Stimulated activated naive CD4-positive, alpha-beta T cell treated with Interleukin-2 at 50 U/mL for 16 hours (primary cell): Measurements from ENCODE around the gene L3MBTL1.
"Not testable (repeated sequence)": the region's sequence is repeated elsewhere in the genome, so short reads cannot be mapped to it uniquely, and the experiment has no call there.

Experiments used
- DNase-seq: peaks from one replicate; lab custom pipeline; 2025; lab: John Stamatoyannopoulos, UW

L3MBTL1 gene

DNA sequence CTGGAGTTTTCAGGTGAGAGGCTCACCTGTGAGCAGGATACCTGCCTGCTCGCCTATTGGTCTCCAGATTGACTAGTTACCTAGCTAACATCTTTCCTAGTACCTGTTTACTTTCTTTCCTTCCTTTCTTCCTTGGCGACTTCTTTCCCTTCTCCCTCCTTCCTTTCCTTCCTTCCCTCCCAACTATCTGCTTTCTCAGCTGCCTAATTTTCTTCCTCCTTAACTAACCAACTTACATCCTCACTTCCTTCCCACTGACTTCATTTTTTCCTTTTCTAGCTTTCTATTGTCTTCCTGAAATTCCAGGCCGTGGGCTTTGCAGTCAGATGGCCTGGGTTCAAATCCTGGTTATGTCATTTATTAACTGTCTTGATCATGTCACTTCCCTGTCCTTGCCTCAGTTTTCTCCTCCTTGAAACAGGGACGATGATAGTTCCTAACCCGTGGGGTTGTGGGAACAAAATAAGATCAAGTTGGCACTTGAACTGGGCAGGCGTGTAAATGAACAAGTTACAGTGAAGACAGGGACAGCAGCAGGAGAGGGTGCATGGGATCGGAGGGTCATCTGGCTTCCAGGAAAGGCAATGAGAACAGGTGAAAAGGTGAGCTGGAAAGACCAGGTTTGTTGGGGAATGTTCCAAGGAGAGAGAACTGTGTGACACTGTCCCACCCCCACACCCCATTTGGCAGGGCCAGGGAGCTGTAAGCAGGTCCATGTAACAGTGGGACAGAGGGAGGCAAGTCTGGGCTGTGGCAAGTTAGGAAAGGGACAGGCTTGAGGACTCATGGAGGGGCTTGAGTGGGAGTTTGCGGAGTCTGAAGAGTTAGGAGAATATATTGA lies 51.9 kb downstream of the L3MBTL1 start:
- no peak for DNase-seq

DNA sequence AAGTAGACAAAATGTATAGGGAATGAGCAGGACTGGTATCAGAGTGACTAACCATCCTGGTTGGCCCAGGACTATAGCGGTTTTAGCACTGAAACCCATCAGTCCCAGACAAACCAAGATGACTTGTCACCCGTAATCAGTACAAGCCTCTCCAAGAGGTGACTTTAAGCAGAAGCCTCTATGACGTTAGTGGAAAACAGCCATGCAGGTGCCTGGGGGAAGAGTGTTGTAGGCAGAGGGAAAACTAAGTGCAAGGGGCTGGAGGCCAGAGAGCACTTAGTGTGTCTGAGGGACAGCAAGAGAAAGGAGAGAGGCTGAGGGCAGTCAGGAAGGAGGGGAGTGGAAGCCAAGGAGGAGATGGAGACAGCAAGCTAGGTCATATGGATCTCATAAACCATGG lies 53.5 kb downstream of the L3MBTL1 start:
- DNase-seq, result no peak

DNA sequence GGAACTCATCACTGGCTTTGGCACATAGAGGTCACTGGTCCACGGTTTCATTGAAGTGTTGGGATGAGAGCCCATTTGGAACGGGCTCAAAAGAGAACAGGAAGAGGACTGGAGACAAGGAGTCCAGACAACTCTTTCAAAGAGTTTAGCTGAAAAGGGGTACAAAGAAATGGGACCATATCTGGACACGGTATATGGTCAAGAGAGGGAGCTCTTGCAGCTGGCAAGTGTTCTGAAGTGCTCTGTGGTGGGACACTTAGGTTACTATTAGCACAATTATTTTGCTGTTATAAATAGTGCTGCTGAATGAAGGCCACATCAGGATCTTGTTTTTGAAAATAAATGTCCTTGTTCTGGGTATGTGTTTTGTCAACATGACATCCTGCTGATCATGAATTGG lies 55.9 kb downstream of the L3MBTL1 start:
- no peak for DNase-seq

DNA sequence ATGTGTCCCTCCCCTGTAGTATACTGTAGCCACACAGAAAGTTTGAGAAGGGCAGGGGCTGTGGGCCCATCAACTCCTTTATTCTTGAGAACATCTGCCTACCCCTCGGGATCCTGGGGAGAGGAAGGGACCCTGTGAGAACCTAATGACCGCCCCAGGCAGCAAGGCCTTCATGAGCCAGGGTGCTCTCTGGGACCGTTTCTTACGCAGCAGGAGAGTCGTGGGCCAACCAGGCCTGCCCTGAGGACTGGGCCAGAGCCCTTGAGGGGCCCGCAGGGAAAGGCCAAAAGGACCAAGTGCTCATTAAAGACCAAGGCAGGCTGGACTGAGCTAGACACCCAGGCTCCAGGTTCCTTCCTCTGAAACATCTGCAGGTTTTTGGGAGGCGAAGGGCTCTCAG lies 56.5 kb downstream of the L3MBTL1 start:
- DNase-seq, result no peak

DNA sequence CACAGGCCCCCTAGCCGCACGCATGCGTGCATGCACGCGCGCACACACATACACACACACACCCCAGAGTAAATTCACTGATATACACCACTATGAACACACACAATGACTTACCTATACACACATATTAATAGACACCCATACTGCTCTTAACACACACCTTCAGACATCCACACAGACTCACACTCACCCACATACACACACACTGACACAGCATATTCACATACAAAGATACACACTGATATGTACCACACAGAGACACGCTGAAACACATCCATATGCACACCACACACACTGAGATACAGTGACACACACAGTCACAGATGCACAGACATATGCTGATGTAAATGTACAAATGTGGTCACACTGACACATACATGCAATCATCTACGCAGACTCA lies 57.0 kb downstream of the L3MBTL1 start:
- DNase-seq, result no peak

DNA sequence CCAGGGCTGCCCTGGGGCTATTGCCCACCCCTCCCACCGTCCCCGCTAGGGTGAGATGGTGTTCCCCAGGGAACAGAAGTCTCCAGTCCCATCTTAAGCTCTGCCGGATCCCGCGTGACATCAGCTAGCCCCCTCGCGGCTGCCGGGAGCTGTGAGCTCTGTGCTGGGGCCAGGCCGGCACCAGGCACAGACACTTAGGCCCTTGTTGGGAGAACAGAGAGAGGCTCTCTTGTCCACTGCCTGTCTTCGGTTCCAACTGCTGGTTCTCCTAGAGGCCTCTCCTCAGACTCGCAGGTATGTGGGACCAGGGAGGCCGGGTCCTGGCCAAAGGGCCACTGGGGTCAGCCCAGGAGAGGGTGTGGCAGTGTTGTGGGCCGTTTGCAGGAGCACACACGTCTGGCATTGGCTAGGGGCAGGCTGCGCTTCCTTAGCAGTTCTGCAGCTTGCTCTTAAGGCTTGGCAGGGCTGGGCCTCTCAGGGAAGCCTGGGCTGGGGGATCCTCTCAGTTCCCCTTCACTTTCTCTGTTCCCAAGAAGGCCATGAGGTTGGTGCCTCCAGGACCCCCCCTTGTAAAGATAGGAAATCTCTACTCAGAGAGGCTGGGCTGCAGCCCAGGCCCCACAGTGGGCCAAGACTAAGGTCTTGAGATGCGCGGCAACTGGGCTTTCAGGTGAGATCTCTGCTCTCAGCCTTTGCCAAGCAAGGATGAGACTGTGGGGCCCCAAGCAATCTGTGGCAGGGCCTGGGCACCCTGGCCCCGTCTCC lies 57.7 kb downstream of the L3MBTL1 start:
- DNase-seq, result no peak

DNA sequence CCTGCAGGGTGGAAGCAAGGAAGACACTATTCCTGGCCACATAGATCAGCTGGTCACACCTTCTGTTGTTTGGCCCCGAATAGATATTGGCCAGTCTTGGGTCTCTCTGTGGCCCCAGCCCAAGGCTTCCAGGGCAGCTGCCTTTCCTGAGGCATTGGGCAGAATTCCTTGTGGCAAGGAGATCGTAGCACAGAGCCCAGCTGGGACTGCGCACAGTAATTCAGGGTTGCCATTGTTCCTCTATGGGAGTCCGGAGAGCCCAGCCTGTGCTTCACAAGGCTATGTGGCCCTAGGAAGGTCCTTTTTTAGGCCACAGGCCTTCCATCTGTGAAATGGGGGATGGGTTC lies 58.2 kb downstream of the L3MBTL1 start:
- DNase-seq, result no peak

DNA sequence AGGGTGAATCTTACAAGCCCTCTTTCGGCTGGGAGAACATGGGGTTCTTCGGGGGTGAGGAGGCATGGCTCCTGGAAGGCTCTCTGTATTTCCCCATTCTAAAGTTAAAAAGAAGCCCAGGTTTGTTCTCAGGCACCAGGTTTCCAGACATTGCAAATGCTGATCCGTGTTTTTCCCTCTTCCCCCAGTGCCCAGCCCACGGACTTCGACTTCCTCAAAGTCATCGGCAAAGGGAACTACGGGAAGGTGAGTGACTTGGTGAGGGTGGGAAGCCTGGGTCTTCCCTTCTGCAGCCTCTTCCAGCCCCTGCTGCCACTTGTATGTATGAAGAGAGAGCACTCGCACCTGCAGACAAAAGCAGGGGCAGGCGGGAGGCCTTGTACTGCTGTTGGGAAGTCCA lies 60.0 kb downstream of the L3MBTL1 start:
- no peak for DNase-seq

DNA sequence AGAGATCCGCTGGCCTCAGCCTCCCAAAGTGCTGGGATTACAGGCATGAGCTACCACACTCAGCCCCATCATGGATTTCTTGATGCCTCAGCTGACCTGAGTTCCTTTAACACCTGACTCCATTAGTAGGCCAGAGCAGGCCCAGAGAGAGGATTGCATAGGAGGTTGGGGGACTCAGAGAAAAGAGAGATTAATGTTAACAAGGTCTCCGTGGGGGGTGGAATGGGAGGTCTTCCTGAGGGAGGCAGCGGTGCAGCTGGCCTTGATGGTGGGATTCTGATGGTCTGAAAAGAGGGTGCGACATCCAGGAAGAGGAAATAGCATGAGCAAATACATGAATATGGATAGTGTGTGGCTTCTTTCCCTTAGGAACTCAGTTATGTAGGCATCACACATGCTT lies 61.2 kb downstream of the L3MBTL1 start:
- DNase-seq, result no peak

DNA sequence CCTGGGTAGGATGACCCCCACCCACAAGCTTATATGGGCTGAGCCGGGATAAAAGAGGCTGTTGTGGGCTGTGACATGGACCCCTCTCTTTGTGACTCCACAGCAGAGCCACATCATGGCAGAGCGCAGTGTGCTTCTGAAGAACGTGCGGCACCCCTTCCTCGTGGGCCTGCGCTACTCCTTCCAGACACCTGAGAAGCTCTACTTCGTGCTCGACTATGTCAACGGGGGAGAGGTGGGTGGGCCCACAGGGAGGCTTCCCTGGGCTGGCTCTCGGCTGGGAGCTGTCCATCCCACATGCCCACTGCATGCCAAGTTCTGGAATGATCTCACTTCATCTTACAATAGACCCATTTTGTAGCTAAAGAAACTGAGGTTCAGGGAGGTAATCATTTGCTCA lies 61.8 kb downstream of the L3MBTL1 start:
- DNase-seq, result no peak

DNA sequence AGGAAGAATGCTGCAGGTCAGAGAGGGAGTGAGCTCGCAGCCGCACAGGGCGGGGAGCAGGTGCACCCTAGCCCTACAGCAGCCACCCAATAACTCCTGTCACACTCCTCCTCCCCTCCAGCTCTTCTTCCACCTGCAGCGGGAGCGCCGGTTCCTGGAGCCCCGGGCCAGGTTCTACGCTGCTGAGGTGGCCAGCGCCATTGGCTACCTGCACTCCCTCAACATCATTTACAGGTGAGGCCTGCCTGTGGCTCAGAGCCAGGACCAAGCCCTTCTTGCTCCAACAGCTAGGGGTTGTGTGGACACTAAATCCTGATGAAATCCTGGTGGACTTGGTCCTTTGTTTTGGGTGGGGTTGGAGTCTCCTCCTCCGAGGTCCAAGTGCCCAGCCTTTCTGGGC lies 63.0 kb downstream of the L3MBTL1 start:
- no peak for DNase-seq

DNA sequence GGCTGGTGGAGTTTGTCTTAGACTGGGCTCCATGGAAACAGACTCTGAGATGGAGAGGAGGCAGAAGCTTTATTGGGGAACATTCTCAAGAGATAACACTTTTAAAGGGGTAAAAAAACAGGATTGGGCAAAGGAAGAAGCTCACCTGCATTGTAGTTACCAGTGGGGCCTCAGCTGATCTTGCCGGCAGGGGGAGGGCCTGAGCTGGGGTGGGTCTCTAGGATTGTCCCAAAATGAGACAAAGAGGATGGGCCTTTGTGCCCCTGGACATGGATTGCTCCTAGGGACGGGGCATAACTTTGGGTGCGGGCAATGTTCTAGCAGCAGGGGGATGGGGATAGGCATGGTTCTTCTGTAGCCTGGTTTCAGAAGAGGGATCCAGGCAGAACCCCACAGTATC lies 63.8 kb downstream of the L3MBTL1 start:
- DNase-seq, result no peak

DNA sequence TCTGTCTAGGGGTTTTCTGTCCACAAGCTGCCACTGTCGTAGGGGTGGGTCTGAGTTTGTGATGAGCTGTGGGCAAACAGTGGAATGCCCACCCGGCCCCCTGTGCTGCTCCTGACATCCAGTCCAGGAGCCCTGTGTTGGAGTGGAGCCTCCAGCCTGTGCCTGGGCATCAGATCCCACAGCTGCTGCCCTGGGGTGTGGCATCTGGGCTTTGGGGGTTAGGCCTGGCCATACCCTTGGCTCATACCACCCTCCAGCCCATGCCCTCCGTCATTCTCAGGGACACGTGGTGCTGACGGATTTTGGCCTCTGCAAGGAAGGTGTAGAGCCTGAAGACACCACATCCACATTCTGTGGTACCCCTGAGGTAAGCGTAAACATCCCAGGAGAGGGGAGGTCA lies 64.3 kb downstream of the L3MBTL1 start:
- DNase-seq, result no peak

DNA sequence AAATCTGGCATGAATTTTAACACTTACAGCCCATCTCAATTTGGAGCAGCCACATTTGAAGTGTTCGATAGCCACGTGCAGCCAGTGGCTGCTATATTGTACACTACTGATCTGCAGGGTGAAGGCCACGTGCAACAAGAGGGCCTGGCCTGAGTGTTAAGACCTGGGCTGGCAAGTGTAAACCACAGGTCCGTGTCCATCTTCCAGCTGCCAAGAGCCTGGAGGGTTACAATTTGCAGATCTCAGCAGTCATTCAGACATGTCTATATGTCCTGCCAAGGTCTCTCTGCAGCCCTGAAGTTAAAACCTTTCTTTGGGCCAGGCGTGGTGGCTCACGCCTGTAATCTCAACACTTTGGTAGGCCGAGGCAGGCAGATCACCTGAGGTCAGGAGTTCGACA lies 65.4 kb downstream of the L3MBTL1 start:
- DNase-seq, result no peak

DNA sequence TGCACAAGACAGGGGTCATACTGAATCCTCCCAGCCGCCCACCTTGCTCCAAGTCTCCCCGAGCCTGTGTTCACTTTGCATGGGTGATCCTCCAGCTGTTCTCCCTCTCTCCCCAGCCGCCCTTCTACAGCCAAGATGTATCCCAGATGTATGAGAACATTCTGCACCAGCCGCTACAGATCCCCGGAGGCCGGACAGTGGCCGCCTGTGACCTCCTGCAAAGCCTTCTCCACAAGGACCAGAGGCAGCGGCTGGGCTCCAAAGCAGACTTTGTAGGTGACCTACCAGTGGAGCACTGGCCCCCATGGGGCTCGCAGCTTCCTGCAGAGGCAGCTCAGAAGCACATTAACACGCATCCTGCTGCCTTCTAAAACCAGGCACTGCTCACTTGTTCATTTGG lies 68.6 kb downstream of the L3MBTL1 start:
- no peak for DNase-seq

DNA sequence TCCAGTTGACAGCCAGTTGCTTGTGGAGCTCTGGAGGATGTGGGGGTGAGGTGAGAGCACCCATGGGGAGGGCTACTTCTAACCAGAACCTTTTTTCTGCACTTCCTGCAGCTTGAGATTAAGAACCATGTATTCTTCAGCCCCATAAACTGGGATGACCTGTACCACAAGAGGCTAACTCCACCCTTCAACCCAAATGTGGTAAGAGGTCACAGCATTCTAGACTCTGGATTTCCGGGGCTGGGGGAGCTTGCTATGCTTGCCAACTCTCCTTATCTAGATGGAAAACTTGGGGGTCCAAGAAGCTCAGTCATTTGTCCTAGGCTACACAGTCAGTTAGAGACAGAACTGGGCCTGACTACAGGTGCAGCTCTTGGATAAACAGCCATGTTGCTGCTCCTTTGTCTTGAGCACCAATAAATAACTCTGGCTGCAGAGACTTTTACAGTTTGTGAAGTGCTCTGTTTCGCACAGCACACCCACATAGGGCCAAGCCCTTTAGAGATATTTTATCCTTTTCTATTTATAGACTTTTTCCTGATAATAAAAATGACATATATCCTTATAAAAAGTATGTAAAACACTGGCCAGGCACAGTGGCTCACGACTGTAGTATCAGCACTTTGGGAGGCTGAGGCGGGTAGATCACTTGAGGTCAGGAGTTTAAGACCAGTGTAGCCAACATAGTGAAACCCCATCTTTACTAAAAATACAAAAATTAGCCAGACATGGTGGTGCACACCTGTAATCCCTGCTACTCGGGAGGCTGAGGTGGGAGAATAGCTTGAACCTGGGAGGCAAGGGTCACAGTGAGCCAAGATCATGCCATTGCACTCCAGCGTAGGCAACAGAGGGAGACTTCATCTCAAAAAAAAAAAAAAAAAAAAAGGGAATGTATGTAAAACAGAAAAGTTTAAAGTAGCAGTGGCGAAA lies 72.6 kb downstream of the L3MBTL1 start:
- no peak for DNase-seq

DNA sequence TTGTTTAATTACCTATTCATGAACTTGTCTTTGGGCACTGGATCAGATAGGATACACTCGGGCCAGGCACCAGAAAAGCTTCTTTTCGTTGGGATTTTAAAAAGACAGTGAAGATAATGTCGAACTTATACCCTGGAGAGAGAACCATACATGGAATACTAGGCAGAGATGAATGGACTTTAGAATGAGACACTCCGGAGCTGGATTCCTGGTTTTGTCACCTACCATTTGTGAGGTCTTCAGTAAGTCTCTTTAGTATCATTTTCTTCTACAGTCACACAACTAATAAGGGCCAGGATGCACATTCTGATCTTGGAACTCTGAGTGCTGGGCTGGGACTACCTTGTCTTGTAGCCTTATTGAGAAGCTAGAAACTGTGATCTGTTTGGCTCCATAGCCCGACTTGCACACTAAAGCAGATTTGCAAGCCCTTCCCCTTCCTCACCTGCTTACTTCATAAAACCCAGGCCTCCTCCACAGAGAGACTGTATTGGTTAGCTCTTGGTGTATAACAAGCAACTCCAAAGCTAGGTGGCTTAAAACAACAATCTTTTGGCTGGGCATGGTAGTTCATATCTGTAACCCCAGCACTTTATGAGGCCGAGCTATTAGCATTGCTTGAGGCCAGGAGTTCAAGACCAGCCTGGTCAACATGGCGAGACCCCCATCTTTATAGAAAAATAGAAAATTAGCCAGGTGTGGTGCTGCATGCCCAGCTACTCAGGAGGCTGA lies 75.8 kb downstream of the L3MBTL1 start:
- no peak for DNase-seq

DNA sequence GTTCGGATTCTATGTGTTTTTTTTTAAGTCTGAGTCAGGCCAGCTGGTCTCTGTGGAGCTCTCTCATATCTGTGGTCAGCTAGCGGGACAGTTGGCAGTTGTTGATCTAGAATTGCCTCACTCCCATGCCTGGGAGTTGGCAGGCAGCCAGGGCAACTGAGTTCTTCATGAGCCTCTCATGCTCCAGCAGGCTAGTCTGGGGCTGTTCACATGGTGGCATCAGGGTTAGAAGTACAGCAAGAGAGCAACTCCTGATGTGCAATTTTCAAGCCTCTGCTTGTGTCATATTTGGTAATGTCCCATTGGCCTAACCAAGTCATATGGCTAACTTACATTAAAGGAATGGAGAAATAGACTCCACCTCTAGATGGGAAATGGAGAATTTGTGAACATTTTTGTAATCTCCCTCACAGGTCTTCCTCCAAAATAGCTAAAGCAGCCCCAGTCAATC lies 76.5 kb downstream of the L3MBTL1 start:
- no peak for DNase-seq

DNA sequence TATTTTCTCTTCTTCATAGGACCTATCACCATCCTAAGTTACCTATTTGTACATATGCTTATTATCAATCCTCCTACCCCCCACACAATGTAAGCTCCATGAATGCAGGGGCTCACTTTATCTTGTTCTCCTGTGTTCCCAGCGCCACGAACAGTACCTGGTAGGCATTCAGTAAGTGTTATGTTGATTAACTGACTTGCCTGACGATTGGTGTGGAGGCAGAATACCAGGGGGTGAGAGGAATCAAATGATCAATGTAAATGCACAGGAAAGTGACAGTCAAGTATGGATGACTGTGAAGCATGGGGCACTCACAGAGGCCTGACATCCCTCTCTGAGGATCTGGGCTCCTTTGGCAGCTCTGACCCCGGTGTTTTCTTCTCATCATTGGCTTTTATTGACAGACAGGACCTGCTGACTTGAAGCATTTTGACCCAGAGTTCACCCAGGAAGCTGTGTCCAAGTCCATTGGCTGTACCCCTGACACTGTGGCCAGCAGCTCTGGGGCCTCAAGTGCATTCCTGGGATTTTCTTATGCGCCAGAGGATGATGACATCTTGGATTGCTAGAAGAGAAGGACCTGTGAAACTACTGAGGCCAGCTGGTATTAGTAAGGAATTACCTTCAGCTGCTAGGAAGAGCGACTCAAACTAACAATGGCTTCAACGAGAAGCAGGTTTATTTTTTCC lies 77.1 kb downstream of the L3MBTL1 start:
- DNase-seq, result no peak

DNA sequence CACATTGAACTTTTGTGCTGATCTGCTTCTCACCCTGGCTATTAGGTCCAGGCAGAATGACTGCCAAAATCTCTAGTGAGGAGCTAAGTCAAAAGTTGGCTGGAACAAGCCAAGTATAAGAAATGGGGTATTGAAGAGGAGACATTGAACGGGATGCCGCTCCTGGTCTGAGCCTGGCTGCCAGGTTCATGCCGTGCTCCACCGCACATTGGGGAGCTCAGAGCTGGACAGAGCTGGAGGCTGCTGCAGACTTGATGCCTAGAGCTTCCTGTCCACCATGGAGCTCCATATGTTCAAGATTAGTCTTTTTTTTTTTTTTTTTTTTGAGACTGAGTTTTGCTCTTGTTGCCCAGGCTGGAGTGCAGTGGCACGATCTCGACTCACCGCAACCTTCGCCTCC lies 79.1 kb downstream of the L3MBTL1 start:
- DNase-seq, result no peak

DNA sequence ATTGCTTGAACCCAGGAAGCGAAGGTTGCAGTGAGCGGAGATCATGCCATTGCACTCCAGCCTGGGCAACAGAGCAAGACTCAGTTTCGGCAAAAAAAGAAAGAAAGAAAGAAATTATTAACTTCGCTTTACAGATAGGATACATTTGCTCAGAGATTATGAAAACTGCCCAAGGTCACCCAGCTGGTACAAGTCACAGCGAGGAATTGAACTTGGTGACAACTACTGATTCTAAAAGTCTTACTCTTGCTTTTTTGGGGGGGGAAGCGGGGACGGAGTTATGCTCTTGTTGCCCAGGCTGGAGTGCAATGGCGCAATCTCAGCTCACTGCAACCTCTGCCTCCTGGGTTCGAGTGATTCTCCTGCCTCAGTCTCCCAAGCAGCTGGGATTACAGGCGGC lies 81.0 kb downstream of the L3MBTL1 start:
- not testable (repeated sequence) for DNase-seq
